Lower leg skin (tissue), 3 donors: ENCODE data around the gene DYNC1LI2.

Experiments
- POLR2A ChIP-seq, 2 donors: fragments of 450-650 bp; IDR thresholded peaks; one replicate each; pipeline ENCODE4 v1.6.1; 2016 to 2017; ENCODE audit warnings: antibody characterized with exemption in 2 of 2, mild to moderate bottlenecking in 1 of 2, moderate library complexity in 1 of 2
- TF ChIP-seq, protein P1 (sequence below), 3 donors: fragments of 450-650 bp; IDR thresholded peaks; one replicate each; pipeline ENCODE4 v1.5.1; 2016; ENCODE audit warnings: antibody characterized with exemption in 3 of 3, mild to moderate bottlenecking in 3 of 3, moderate library complexity in 2 of 3

DNA sequence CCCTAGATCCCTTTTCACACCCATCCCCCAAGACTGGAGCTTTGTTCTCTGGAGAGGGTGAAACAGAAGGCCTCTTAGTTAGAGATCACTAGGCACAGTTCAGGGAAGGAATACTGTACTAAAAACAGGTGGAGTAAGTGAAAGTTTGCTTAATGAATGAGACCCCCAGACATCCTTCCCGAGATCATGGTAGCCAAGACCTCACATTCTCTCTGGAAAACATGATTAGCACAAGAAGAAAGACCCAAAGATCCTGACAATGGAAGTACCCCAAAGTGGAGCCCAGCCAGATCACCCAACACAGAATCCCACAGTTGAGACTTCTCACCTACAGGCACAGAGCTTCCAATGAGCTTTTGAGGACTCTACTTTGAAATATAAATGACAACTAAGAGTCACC lies 51.5 kb downstream of the DYNC1LI2 start:
- no peak for TF ChIP-seq POLR2A (IDR thresholded peaks at IDR 0.05)
- TF ChIP-seq, protein P1, sequence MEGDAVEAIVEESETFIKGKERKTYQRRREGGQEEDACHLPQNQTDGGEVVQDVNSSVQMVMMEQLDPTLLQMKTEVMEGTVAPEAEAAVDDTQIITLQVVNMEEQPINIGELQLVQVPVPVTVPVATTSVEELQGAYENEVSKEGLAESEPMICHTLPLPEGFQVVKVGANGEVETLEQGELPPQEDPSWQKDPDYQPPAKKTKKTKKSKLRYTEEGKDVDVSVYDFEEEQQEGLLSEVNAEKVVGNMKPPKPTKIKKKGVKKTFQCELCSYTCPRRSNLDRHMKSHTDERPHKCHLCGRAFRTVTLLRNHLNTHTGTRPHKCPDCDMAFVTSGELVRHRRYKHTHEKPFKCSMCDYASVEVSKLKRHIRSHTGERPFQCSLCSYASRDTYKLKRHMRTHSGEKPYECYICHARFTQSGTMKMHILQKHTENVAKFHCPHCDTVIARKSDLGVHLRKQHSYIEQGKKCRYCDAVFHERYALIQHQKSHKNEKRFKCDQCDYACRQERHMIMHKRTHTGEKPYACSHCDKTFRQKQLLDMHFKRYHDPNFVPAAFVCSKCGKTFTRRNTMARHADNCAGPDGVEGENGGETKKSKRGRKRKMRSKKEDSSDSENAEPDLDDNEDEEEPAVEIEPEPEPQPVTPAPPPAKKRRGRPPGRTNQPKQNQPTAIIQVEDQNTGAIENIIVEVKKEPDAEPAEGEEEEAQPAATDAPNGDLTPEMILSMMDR (IDR thresholded peaks at IDR 0.05) = no peak
